ENCODE results near the gene CMIP. TPM values are rescaled to one million over a fixed set of nuclear protein-coding genes. Genes with fewer than 3 reads are reported as not detected.
A peak's percentile ranks its signal among the peaks of the same experiment; 100 is the strongest.

The CMIP gene
- total RNA-seq, 6 experiments from 2014 or later, result 12.2 to 23.0 (median 16.5) TPM

GRCh38 chr16:81543571-81543970, 99.0 kb downstream of the CMIP start:
- Histone ChIP-seq H3K4me3 (no peak overlapping the region), H3K27me3 (no peaks in the 10 kb centered on the region), H3K9me3 (no peaks in the 10 kb centered on the region), H3K36me3 (no peaks in the 10 kb centered on the region), H3K27ac (peak overlapping the region; percentile 5 to 24 (median 20)), H3K4me1 (peaks cover 1 to 51% (median 23%) of the 10 kb centered on the region in 4 donors)
- peak in 2 of 4 donors; percentile 3 to 15 for ATAC-seq
- no peak for DNase-seq
- intact Hi-C loops (cut with DNase I), result no loop called here
- WGBS (ENCODE audit: insufficient coverage, low coverage, low lambda C conversion rate, missing lambda C conversion rate), result 73% methylated on average over 3 of the region's 3 CpGs
- TF ChIP-seq CTCF (IDR thresholded peaks at IDR 0.05) (no peak), POLR2A (IDR thresholded peaks at IDR 0.05) (no peak)

GRCh38 chr16:81544261-81544660, 99.7 kb downstream of the CMIP start:
- DNase-seq (peak in 1 of 3 donors; percentile 51), ATAC-seq (peak; percentile 28 to 54 (median 51))
- TF ChIP-seq POLR2A (IDR thresholded peaks at IDR 0.05), result no peak
- no peak for TF ChIP-seq CTCF (IDR thresholded peaks at IDR 0.05)
- H3K4me1 ChIP-seq, result peaks cover 2 to 49% (median 28%) of the 10 kb centered on the region in 4 donors
- no peaks in the 10 kb centered on the region for H3K36me3 ChIP-seq
- H3K27ac ChIP-seq, result peak overlapping the region in 2 of 3 donors; percentile 24 to 27
- H3K27me3 ChIP-seq, result no peaks in the 10 kb centered on the region
- no peak overlapping the region for H3K4me3 ChIP-seq
- 26% methylated on average over 7 of the region's 7 CpGs for WGBS (ENCODE audit: insufficient coverage, low coverage, low lambda C conversion rate, missing lambda C conversion rate)
- intact Hi-C loops (cut with DNase I), result no loop called here
- no peaks in the 10 kb centered on the region for H3K9me3 ChIP-seq

- intact Hi-C loops (cut with DNase I), result no loop called here
- no peaks in the 10 kb centered on the region for H3K36me3 ChIP-seq
- ATAC-seq, result peak in 3 of 4 donors; percentile 4 to 48 (median 35)
- H3K27ac ChIP-seq, result peak overlapping the region in 2 of 3 donors; percentile 2 to 27
- H3K27me3 ChIP-seq, result no peaks in the 10 kb centered on the region
- H3K9me3 ChIP-seq, result no peaks in the 10 kb centered on the region
- peaks cover 2 to 52% (median 29%) of the 10 kb centered on the region in 4 donors for H3K4me1 ChIP-seq
- WGBS (ENCODE audit: insufficient coverage, low coverage, low lambda C conversion rate, missing lambda C conversion rate), result 26% methylated on average over 7 of the region's 9 CpGs
- no peak for DNase-seq
- TF ChIP-seq POLR2A (IDR thresholded peaks at IDR 0.05), result no peak
- no peak for TF ChIP-seq CTCF (IDR thresholded peaks at IDR 0.05)
- no peak overlapping the region for H3K4me3 ChIP-seq
These were observed 100.2 kb downstream of the CMIP start for GRCh38 chr16:81544700-81545271.

- H3K9me3 ChIP-seq, result no peaks in the 10 kb centered on the region
- H3K27me3 ChIP-seq, result no peaks in the 10 kb centered on the region
- H3K4me1 ChIP-seq, result peaks cover 2 to 60% (median 32%) of the 10 kb centered on the region in 4 donors
- DNase-seq, result no peak
- ATAC-seq, result no peak
- H3K36me3 ChIP-seq, result no peaks in the 10 kb centered on the region
- intact Hi-C loops (cut with DNase I), result no loop called here
- WGBS (ENCODE audit: insufficient coverage, low coverage, low lambda C conversion rate, missing lambda C conversion rate), result 87% methylated on average over 15 of the region's 25 CpGs
- peak overlapping the region in 2 of 3 donors; percentile 2 to 27 for H3K27ac ChIP-seq
- TF ChIP-seq POLR2A (IDR thresholded peaks at IDR 0.05) (no peak), CTCF (IDR thresholded peaks at IDR 0.05) (no peak)
- no peak overlapping the region for H3K4me3 ChIP-seq
These were observed 101.1 kb downstream of the CMIP start for GRCh38 chr16:81545470-81546250.

Data from right lobe of liver (tissue), 6 donors.